Measurements from ENCODE around the gene P2RY2.

Gene P2RY2

DNA sequence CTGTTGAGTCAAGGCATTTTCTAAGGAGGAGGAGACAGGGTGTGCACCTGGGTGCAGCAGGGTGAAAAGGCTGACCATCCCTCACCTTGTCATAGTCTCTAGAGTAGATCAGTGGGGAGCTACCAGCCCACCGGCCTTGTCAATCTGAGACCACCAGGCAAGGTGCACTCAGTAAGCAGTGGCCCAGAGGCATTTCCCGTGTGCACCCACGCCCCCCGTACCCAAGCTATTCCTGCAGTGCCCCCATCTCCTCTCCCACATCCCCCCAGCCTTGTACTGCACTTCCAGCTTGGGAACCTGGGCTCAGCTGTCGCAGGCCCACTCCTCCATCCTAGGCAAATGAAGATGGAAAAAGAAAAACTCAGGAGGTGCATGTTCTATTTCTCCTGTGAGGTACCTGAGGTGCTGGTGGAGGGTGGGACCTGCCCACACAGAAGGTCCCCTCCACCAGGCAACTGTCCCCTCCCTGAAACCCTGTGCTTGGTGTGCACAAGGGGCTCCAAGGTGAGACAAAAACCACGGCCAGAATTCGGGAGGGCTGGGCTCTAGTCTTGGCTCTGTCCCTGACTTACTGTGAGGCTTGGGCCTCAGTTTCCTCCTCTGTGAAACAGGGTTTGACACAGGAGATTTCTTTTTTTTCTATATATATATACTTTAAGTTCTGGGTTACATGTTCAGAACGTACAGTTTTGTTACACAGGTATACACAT, 8.4 kb downstream of the P2RY2 start (continued):
- TF ChIP-seq PATZ1 (CRISPR knock-in tag; IDR thresholded peaks at IDR 0.05; ENCODE audit: borderline replicate concordance) (no peak), ZFP3 (CRISPR knock-in tag; IDR thresholded peaks at IDR 0.05) (no peak), SNAI2 (CRISPR knock-in tag; IDR thresholded peaks at IDR 0.05) (no peak)

DNA sequence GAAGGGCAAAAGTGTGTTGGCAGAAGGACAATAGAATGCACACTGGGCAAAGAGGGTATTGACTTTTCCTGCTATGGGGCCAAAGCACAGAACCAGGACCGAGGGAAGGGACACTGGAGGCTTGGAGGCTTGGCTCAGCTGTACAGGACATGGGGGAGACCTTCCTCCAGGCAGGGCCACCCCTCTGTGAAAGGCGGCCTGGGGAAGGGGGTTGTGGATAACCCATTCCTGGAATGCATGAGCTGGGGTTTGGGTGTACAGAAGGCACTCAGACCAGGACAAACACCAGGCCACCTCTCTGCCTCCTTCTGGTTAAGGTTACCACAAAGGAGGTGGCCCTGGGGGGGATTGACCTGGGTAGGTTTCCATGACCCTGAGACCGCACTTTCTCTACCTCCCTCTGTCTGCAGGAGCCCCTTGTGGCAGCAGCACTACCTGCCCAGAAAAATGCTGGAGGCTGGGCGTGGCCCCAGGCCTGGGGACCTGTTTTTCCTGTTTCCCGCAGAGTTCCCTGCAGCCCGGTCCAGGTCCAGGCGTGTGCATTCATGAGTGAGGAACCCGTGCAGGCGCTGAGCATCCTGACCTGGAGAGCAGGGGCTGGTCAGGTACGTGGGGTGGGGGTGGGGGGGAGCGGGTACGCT, 9.6 kb downstream of the P2RY2 start:
- no peak for TF ChIP-seq ISL1 (CRISPR knock-in tag; IDR thresholded peaks at IDR 0.05)
- ATAC-seq = no peak

DNA sequence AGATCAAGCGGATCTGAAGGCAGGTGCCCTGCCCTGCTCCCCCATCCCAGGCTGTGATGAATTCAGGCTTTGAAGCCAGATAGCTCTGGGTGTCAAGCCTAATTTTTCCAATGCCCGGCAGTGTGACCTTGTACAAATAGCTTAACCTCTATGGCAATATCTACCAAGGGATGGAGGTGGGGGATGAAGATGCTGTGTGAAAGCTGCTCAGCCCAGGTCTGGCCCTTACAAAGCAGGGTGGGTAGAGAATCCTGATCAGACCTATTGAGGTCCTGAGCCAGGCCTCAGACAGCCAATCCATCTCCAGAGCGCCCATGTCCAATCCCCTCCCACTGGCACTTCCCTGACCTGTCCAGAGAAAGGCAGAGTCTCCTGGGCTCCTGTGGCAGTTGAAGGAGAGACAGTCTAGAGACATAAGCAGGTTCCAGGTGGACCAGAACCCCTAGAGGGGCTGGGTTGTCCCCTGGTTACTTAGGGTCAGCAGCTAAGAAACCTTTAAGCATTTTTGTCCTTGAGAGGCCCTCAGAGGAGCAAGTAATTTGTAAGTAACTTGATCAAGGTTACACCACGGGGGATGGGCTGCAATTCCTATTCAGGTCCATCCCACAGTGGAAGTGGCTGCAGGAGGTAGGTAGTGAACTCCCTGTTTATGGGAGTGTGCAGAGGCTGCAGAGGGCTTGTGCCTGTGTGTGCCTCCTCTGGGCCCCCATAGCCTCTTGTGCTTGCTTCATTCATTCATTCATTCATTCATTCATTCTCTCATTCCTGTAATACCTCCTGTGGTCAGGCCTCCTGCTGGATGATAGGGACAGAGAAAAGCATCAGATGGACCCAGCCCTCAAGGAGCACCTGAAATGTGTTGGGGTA, 10.4 kb downstream of the P2RY2 start:
- ATAC-seq = no peak; the same call in 2 of the 3 replicates

GRCh38 chr11:73229321-73229895, 11.3 kb downstream of the P2RY2 start:
- TF ChIP-seq ARNTL (CRISPR knock-in tag; IDR thresholded peaks at IDR 0.05; ENCODE audit: borderline replicate concordance, low read depth) = no peak
- no peak for TF ChIP-seq ZFP30 (CRISPR knock-in tag; IDR thresholded peaks at IDR 0.05)
- no peak for TF ChIP-seq PPARA (CRISPR knock-in tag; IDR thresholded peaks at IDR 0.05; ENCODE audit: borderline replicate concordance)
- TF ChIP-seq, protein P1, sequence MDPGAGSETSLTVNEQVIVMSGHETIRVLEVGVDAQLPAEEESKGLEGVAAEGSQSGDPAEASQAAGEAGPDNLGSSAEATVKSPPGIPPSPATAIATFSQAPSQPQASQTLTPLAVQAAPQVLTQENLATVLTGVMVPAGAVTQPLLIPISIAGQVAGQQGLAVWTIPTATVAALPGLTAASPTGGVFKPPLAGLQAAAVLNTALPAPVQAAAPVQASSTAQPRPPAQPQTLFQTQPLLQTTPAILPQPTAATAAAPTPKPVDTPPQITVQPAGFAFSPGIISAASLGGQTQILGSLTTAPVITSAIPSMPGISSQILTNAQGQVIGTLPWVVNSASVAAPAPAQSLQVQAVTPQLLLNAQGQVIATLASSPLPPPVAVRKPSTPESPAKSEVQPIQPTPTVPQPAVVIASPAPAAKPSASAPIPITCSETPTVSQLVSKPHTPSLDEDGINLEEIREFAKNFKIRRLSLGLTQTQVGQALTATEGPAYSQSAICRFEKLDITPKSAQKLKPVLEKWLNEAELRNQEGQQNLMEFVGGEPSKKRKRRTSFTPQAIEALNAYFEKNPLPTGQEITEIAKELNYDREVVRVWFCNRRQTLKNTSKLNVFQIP (CRISPR knock-in tag; IDR thresholded peaks at IDR 0.05; ENCODE audit: borderline replicate concordance, low read depth) = no peak
- no peak for TF ChIP-seq ZNF70 (CRISPR knock-in tag; IDR thresholded peaks at IDR 0.05)
- no peak for TF ChIP-seq TCF4 (CRISPR knock-in tag; IDR thresholded peaks at IDR 0.05; ENCODE audit: borderline replicate concordance)
- no peak for TF ChIP-seq CSDC2 (CRISPR knock-in tag; IDR thresholded peaks at IDR 0.05)
- no peak for TF ChIP-seq GLIS3 (CRISPR knock-in tag; IDR thresholded peaks at IDR 0.05)
- TF ChIP-seq PATZ1 (CRISPR knock-in tag; IDR thresholded peaks at IDR 0.05; ENCODE audit: borderline replicate concordance) = no peak
- no peak for TF ChIP-seq TOX (CRISPR knock-in tag; IDR thresholded peaks at IDR 0.05; ENCODE audit: borderline replicate concordance)
- TF ChIP-seq SNAI2 (CRISPR knock-in tag; IDR thresholded peaks at IDR 0.05) = no peak
- TF ChIP-seq ZFP3 (CRISPR knock-in tag; IDR thresholded peaks at IDR 0.05) = no peak
- no peak for ATAC-seq

More for the DNA sequence above, 10.4 kb downstream of the P2RY2 start:
- no peak for TF ChIP-seq ZFP30 (CRISPR knock-in tag; IDR thresholded peaks at IDR 0.05)
- TF ChIP-seq ISL1 (CRISPR knock-in tag; IDR thresholded peaks at IDR 0.05) = no peak
- TF ChIP-seq TCF4 (CRISPR knock-in tag; IDR thresholded peaks at IDR 0.05; ENCODE audit: borderline replicate concordance) = no peak
- TF ChIP-seq ZNF565 (CRISPR knock-in tag; conservative IDR thresholded peaks at IDR 0.05; ENCODE audit: low read depth) = no peak
- no peak for TF ChIP-seq ZNF8 (CRISPR knock-in tag; IDR thresholded peaks at IDR 0.05)
- no peak for TF ChIP-seq RARB (CRISPR knock-in tag; IDR thresholded peaks at IDR 0.05)
- no peak for TF ChIP-seq GLIS3 (CRISPR knock-in tag; IDR thresholded peaks at IDR 0.05)
- TF ChIP-seq ARNTL (CRISPR knock-in tag; IDR thresholded peaks at IDR 0.05; ENCODE audit: borderline replicate concordance, low read depth) = no peak
